H9 (cell line): ENCODE measurements around the gene TMEM9. TPM values are rescaled to one million over a fixed set of nuclear protein-coding genes. Genes with fewer than 3 reads are reported as not detected.

Experiments
- DNase-seq: peaks from one replicate; pipeline ENCODE4 v3.0.0-alpha.2; 2017
- H2AFZ ChIP-seq: one replicate; pipeline ENCODE4 v1.6.1; 2013; ENCODE audit warnings: mild to moderate bottlenecking, low read length, control low read depth, moderate library complexity
- H2AK5ac ChIP-seq: 2 replicates; pipeline ENCODE4 v1.6.1; 2013; ENCODE audit warnings: low read length, control low read depth, mixed read lengths; ENCODE audit not compliant: insufficient read length
- H2BK120ac ChIP-seq: one replicate; pipeline ENCODE4 v1.6.1; 2013; ENCODE audit warnings: low read depth, mild to moderate bottlenecking, low read length, control low read depth, inconsistent platforms; ENCODE audit not compliant: poor library complexity, severe bottlenecking
- H2BK12ac ChIP-seq: 2 replicates; pipeline ENCODE4 v1.6.1; 2013; ENCODE audit warnings: low read length, control low read depth, mixed read lengths, low read depth; ENCODE audit not compliant: insufficient read length
- H2BK15ac ChIP-seq: 2 replicates; pipeline ENCODE4 v1.6.1; 2013; ENCODE audit warnings: low read depth, low read length, control low read depth
- H2BK20ac ChIP-seq: one replicate; pipeline ENCODE4 v1.6.1; 2013; ENCODE audit warnings: low read depth, mild to moderate bottlenecking, low read length, control low read depth, inconsistent platforms; ENCODE audit not compliant: poor library complexity, severe bottlenecking
- H2BK5ac ChIP-seq: 2 replicates; pipeline ENCODE4 v1.6.1; 2013; ENCODE audit warnings: low read length, control low read depth, mixed read lengths; ENCODE audit not compliant: insufficient read length
- H3K14ac ChIP-seq: 2 replicates; pipeline ENCODE4 v1.6.1; 2013; ENCODE audit warnings: low read length, control low read depth; ENCODE audit not compliant: insufficient read depth
- H3K18ac ChIP-seq: 2 replicates; pipeline ENCODE4 v1.6.1; 2013; ENCODE audit warnings: low read depth, mild to moderate bottlenecking, mixed read lengths, low read length, control low read depth; ENCODE audit not compliant: insufficient read length
- H3K23ac ChIP-seq: 2 replicates; pipeline ENCODE4 v1.6.1; 2013; ENCODE audit warnings: low read length, control low read depth, mixed read lengths, low read depth; ENCODE audit not compliant: insufficient read length
- H3K23me2 ChIP-seq: 2 replicates; pipeline ENCODE4 v1.6.1; 2013; ENCODE audit warnings: low read depth, mild to moderate bottlenecking, mixed read lengths, low read length, control low read depth; ENCODE audit not compliant: insufficient read length, poor library complexity, severe bottlenecking
- H3K27ac ChIP-seq: 2 replicates; pipeline ENCODE4 v1.5.1; 2013; ENCODE audit warnings: low read length, control low read depth, mixed read lengths, low read depth; ENCODE audit not compliant: insufficient read length
- H3K27me3 ChIP-seq: 2 replicates; pipeline ENCODE4 v1.6.1; 2013; ENCODE audit warnings: low read length, control low read depth, inconsistent platforms; ENCODE audit not compliant: insufficient read depth
- H3K4ac ChIP-seq: 2 replicates; pipeline ENCODE4 v1.6.1; 2013; ENCODE audit warnings: low read depth, mild to moderate bottlenecking, control low read depth, inconsistent platforms, low read length, moderate library complexity
- H3K4me1 ChIP-seq: 2 replicates; pipeline ENCODE4 v1.6.1; 2013; ENCODE audit warnings: low read length, control low read depth, inconsistent platforms; ENCODE audit not compliant: insufficient read depth
- H3K4me2 ChIP-seq: 2 replicates; pipeline ENCODE4 v1.6.1; 2013; ENCODE audit warnings: low read length, control low read depth, mixed read lengths; ENCODE audit not compliant: insufficient read length, insufficient read depth
- H3K56ac ChIP-seq: 2 replicates; pipeline ENCODE4 v1.6.1; 2013; ENCODE audit warnings: low read depth, mild to moderate bottlenecking, mixed read lengths, low read length, control low read depth; ENCODE audit not compliant: insufficient read length
- H3K79me1 ChIP-seq: 2 replicates; pipeline ENCODE4 v1.6.1; 2013; ENCODE audit warnings: low read depth, mild to moderate bottlenecking, moderate library complexity, low read length, control low read depth, inconsistent platforms; ENCODE audit not compliant: insufficient read depth, poor library complexity, severe bottlenecking
- H3K79me2 ChIP-seq: 2 replicates; pipeline ENCODE4 v1.6.1; 2013; ENCODE audit warnings: low read length, control low read depth, inconsistent platforms; ENCODE audit not compliant: insufficient read depth
- H3K9ac ChIP-seq: 2 replicates; pipeline ENCODE4 v1.6.1; 2013; ENCODE audit warnings: low read length, control low read depth, mixed read lengths; ENCODE audit not compliant: insufficient read length; ENCODE audit errors: extremely low read depth
- H3K9me3 ChIP-seq: one replicate; pipeline ENCODE4 v1.6.1; 2013; ENCODE audit warnings: low read depth, low read length, inconsistent platforms; ENCODE audit not compliant: control insufficient read depth
- H3T11ph ChIP-seq: one replicate; pipeline ENCODE4 v1.6.1; 2013; ENCODE audit warnings: mild to moderate bottlenecking, low read length, control low read depth, inconsistent platforms
- H4K20me1 ChIP-seq: one replicate; pipeline ENCODE4 v1.6.1; 2013; ENCODE audit not compliant: control insufficient read depth, insufficient read length, insufficient read depth
- H4K5ac ChIP-seq: 2 replicates; pipeline ENCODE4 v1.6.1; 2013; ENCODE audit warnings: low read depth, mild to moderate bottlenecking, mixed read lengths, low read length, control low read depth; ENCODE audit not compliant: insufficient read length
- H4K8ac ChIP-seq: replicated peaks from 2 replicates; pipeline ENCODE4 v1.6.1; 2013; ENCODE audit warnings: low read length, control low read depth, mixed read lengths, low read depth; ENCODE audit not compliant: insufficient read length
- H4K91ac ChIP-seq: 2 replicates; pipeline ENCODE4 v1.6.1; 2013; ENCODE audit warnings: low read depth, mild to moderate bottlenecking, moderate library complexity, mixed read lengths, low read length, control low read depth; ENCODE audit not compliant: insufficient read length
- H3K27ac Mint-ChIP-seq, 3 experiments: 2 replicates in 2 of 3; 3 replicates in 1 of 3; pipeline ENCODE4 v1.8.0; 2020 to 2021; ENCODE audit warnings: mixed read lengths in 3 of 3, mild to moderate bottlenecking in 1 of 3, moderate library complexity in 1 of 3
- H3K27me3 Mint-ChIP-seq: 2 replicates; pipeline ENCODE4 v1.8.0; 2021; ENCODE audit warnings: low read depth, mild to moderate bottlenecking, moderate library complexity, mixed read lengths
- H3K36me3 Mint-ChIP-seq, 3 experiments: 2 replicates in 2 of 3; 3 replicates in 1 of 3; pipeline ENCODE4 v1.8.0; 2020 to 2021; ENCODE audit warnings: low read depth in 3 of 3, mixed read lengths in 3 of 3; ENCODE audit not compliant: insufficient read depth in 1 of 3
- H3K4me1 Mint-ChIP-seq, 2 experiments: 2 replicates each; pipeline ENCODE4 v1.8.0; 2020; ENCODE audit warnings: mixed read lengths in 2 of 2
- H3K4me3 Mint-ChIP-seq, 2 experiments: 2 replicates in 1 of 2; 3 replicates in 1 of 2; pipeline ENCODE4 v1.8.0; 2020 to 2021; ENCODE audit warnings: mild to moderate bottlenecking in 2 of 2, mixed read lengths in 2 of 2, moderate library complexity in 1 of 2
- H3K9me3 Mint-ChIP-seq, 2 experiments: 2 replicates in 1 of 2; 3 replicates in 1 of 2; pipeline ENCODE4 v1.8.0; 2020; ENCODE audit warnings: mild to moderate bottlenecking in 2 of 2, mixed read lengths in 2 of 2, moderate library complexity in 1 of 2
- CTCF ChIP-seq: fragments of 200-600 bp; sonication (generic); conservative IDR thresholded peaks from 3 replicates; pipeline ENCODE4 v1.8.0; 2021; ENCODE audit warnings: antibody characterized with exemption, mild to moderate bottlenecking
- WGBS: extraction: QIAGEN DNeasy Blood & Tissue Kit; methylation state at CpG from one replicate; pipeline ENCODE4 v1.1.7; 2013; ENCODE audit warnings: missing lambda C conversion rate, low lambda C conversion rate, mixed read lengths; ENCODE audit not compliant: insufficient read length; ENCODE audit errors: extremely low coverage; 5-methylcytosine and 5-hydroxymethylcytosine counted together
- total RNA-seq: library from RNA; stranded (reverse); gene quantifications from 2 replicates; pipeline ENCODE4 v1.2.1, GENCODE V29; 2021

TMEM9 gene
- total RNA-seq, 1 experiment from 2014 or later = 93.4 TPM

- DNase-seq = no peak
- Mint-ChIP-seq H3K4me1 (no peaks in the 10 kb centered on the region), H3K27me3 (no peaks in the 10 kb centered on the region), H3K27ac (peak overlapping the region in 2 of 3 experiments; percentile 19 to 36; a peak in 2 of 7 replicates), H3K4me3 (no peak overlapping the region), H3K9me3 (no peaks in the 10 kb centered on the region; a peak in 1 of 5 replicates), H3K36me3 (peaks cover 17 to 53% (median 43%) of the 10 kb centered on the region in 3 experiments)
- TF ChIP-seq CTCF = no peak
- Histone ChIP-seq H2BK20ac (no peak overlapping the region), H3K23me2 (no peaks in the 10 kb centered on the region), H3K4me2 (no peak overlapping the region), H2BK12ac (no peak overlapping the region), H3K27me3 (no peaks in the 10 kb centered on the region), H2BK15ac (no peak overlapping the region), H3K4me1 (no peaks in the 10 kb centered on the region), H3T11ph (no peak overlapping the region), H2BK5ac (no peak overlapping the region), H3K4ac (no peak overlapping the region), H4K91ac (no peak overlapping the region), H3K27ac (no peak overlapping the region), H4K8ac (no peak overlapping the region), H3K18ac (no peak overlapping the region), H4K5ac (no peak overlapping the region), H3K79me2 (no peaks in the 10 kb centered on the region), H4K20me1 (no peaks in the 10 kb centered on the region), H2BK120ac (no peak overlapping the region), H3K9me3 (no peaks in the 10 kb centered on the region), H3K9ac (no peak overlapping the region), H3K56ac (no peak overlapping the region), H3K23ac (no peak overlapping the region), H2AFZ (no peak overlapping the region), H3K14ac (no peak overlapping the region), H2AK5ac (no peak overlapping the region), H3K79me1 (no peaks in the 10 kb centered on the region)
- WGBS = no CpG with 5 or more reads among the region's 6 CpGs
Measured at GRCh38 chr1:201134405-201134804, 19.9 kb downstream of the TMEM9 start.
